Measurements from ENCODE around the gene RUVBL2.

GRCh38 chr19:49058562-49058961 lies 64.9 kb downstream of the RUVBL2 start:
- no peak for TF ChIP-seq POLR2A (IDR thresholded peaks at IDR 0.05)
- TF ChIP-seq, protein P1, sequence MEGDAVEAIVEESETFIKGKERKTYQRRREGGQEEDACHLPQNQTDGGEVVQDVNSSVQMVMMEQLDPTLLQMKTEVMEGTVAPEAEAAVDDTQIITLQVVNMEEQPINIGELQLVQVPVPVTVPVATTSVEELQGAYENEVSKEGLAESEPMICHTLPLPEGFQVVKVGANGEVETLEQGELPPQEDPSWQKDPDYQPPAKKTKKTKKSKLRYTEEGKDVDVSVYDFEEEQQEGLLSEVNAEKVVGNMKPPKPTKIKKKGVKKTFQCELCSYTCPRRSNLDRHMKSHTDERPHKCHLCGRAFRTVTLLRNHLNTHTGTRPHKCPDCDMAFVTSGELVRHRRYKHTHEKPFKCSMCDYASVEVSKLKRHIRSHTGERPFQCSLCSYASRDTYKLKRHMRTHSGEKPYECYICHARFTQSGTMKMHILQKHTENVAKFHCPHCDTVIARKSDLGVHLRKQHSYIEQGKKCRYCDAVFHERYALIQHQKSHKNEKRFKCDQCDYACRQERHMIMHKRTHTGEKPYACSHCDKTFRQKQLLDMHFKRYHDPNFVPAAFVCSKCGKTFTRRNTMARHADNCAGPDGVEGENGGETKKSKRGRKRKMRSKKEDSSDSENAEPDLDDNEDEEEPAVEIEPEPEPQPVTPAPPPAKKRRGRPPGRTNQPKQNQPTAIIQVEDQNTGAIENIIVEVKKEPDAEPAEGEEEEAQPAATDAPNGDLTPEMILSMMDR (IDR thresholded peaks at IDR 0.05 in 8 of 11, conservative IDR thresholded peaks at IDR 0.05 in 3 of 11) = no peak
